Lung (tissue), 12 donors: ENCODE measurements around the gene SHISA8. TPM values are rescaled to one million over a fixed set of nuclear protein-coding genes. Genes with fewer than 3 reads are reported as not detected.

ENCODE experiments used
- ATAC-seq: fragments of 200-7000 bp; cut with Tn5 transposase; one replicate; pipeline ENCODE4 v1.9.1; 2020; ENCODE audit warnings: moderate number of reproducible peaks; ENCODE audit not compliant: insufficient read depth, low FRiP score
- DNase-seq, 3 donors: peaks; one replicate each; pipeline ENCODE4 v3.0.0-alpha.2; 2013 to 2017
- H3K27ac ChIP-seq, 2 donors: one replicate each; pipeline ENCODE4 v1.5.1; 2013; ENCODE audit warnings: mild to moderate bottlenecking in 2 of 2, moderate library complexity in 2 of 2, control low read depth in 1 of 2, inconsistent platforms in 1 of 2, low read depth in 1 of 2, low read length in 1 of 2
- H3K27me3 ChIP-seq, 3 donors: one replicate each; pipeline ENCODE4 v1.5.1; 2013; ENCODE audit warnings: low read length in 2 of 3; ENCODE audit not compliant: control insufficient read depth in 3 of 3, insufficient read depth in 3 of 3
- H3K36me3 ChIP-seq, 4 donors: one replicate each; pipeline ENCODE4 v1.5.1; 2013; ENCODE audit warnings: low read length in 4 of 4, mild to moderate bottlenecking in 1 of 4, moderate library complexity in 1 of 4; ENCODE audit not compliant: control insufficient read depth in 4 of 4, insufficient read depth in 4 of 4
- H3K4me1 ChIP-seq, 5 donors: one replicate each; pipeline ENCODE4 v1.5.1; 2013; ENCODE audit warnings: low read length in 5 of 5, mild to moderate bottlenecking in 2 of 5, moderate library complexity in 1 of 5; ENCODE audit not compliant: control insufficient read depth in 5 of 5, insufficient read depth in 5 of 5
- H3K4me3 ChIP-seq: one replicate; pipeline ENCODE4 v1.5.1; 2013; ENCODE audit warnings: mild to moderate bottlenecking, control low read depth, moderate library complexity
- H3K9ac ChIP-seq, 2 donors: one replicate each; pipeline ENCODE4 v1.5.1; 2013; ENCODE audit warnings: low read length in 2 of 2, control low read depth in 1 of 2; ENCODE audit not compliant: insufficient read depth in 1 of 2
- H3K9me3 ChIP-seq, 4 donors: one replicate each; pipeline ENCODE4 v1.5.1; 2013; ENCODE audit warnings: low read length in 3 of 4, mild to moderate bottlenecking in 1 of 4, moderate library complexity in 1 of 4; ENCODE audit not compliant: control insufficient read depth in 4 of 4, insufficient read depth in 3 of 4
- CTCF ChIP-seq: IDR thresholded peaks from 2 replicates; pipeline ENCODE4 v1.5.1; 2012; ENCODE audit warnings: mild to moderate bottlenecking; ENCODE audit errors: control extremely low read depth, extremely low read depth
- WGBS, 2 donors: extraction: QIAGEN DNeasy Blood & Tissue Kit; methylation state at CpG; one replicate each; pipeline ENCODE4 v1.1.7; 2013; 5-methylcytosine and 5-hydroxymethylcytosine counted together
- polyA plus RNA-seq, 2 donors: library from polyadenylated mRNA; stranded (reverse); fragments of 200-250 nt; gene quantifications; one replicate each; pipeline ENCODE4 v1.2.1, GENCODE V29; 2013
- total RNA-seq, 2 donors: library from RNA; depleted of rRNA in 1 of 2; stranded (reverse); fragments of >200 nt in 1 of 2; gene quantifications; one replicate each; pipeline ENCODE4 v1.2.1, GENCODE V29; 2014 to 2021
- donor health status: control.
- donor health status: control.
- donor health status: Bipolar disorder and iron deficiency.
- donor health status: healthy.
- donor health status: DM: yes; HTN: yes; CAD: no.

The SHISA8 gene
- total and polyA plus RNA-seq, 4 donors: 0.02 to 0.34 TPM; not detected in 2

- no peak overlapping the region for H3K4me3 ChIP-seq
- H3K36me3 ChIP-seq: no peaks in the 10 kb centered on the region
- WGBS, 2 donors: 43 to 51% methylated on average over 20 to 21 of the region's 21 CpGs
- no peak overlapping the region for H3K27ac ChIP-seq
- TF ChIP-seq CTCF: no peak
- ATAC-seq (no peak), DNase-seq (no peak)
- H3K4me1 ChIP-seq: peaks cover 0 to 16% (median 7%) of the 10 kb centered on the region in 5 donors
- H3K9ac ChIP-seq: no peak overlapping the region
- no peaks in the 10 kb centered on the region for H3K9me3 ChIP-seq
- H3K27me3 ChIP-seq: peaks cover 2 to 47% (median 41%) of the 10 kb centered on the region in 3 donors
Observed at GRCh38 chr22:41920271-41920976, 5.5 kb upstream of the SHISA8 start.

- 3 to 4% methylated on average over 59 to 62 of the region's 62 CpGs for WGBS, 2 donors
- no peak for TF ChIP-seq CTCF
- Histone ChIP-seq H3K9ac (no peak overlapping the region), H3K4me3 (peak overlapping the region; percentile 12), H3K27ac (no peak overlapping the region), H3K9me3 (no peaks in the 10 kb centered on the region), H3K4me1 (peaks cover 0 to 20% (median 7%) of the 10 kb centered on the region in 5 donors), H3K27me3 (peaks cover 0 to 45% (median 39%) of the 10 kb centered on the region in 3 donors), H3K36me3 (no peaks in the 10 kb centered on the region)
- ATAC-seq: peak; percentile 32
- peak; percentile 58 to 66 (median 65) for DNase-seq
Observed at GRCh38 chr22:41919357-41920224, 4.7 kb upstream of the SHISA8 start.

- peak; percentile 32 for ATAC-seq
- DNase-seq: peak; percentile 75 to 84 (median 80)
Observed at GRCh38 chr22:41917903-41918791, 3.3 kb upstream of the SHISA8 start.

More at GRCh38 chr22:41917903-41918791, 3.3 kb upstream of the SHISA8 start:
- Histone ChIP-seq H3K4me1 (peaks cover 0 to 20% (median 7%) of the 10 kb centered on the region in 5 donors), H3K27me3 (peaks cover 0 to 43% (median 43%) of the 10 kb centered on the region in 3 donors), H3K4me3 (no peak overlapping the region), H3K36me3 (no peaks in the 10 kb centered on the region), H3K9ac (no peak overlapping the region), H3K27ac (no peak overlapping the region), H3K9me3 (no peaks in the 10 kb centered on the region)
- WGBS, 2 donors: 57 to 61% methylated on average over 23 of the region's 23 CpGs
- TF ChIP-seq CTCF: no peak
